ENCODE results near the gene RFWD3.
"Not testable (repeated sequence)": the region's sequence is repeated elsewhere in the genome, so short reads cannot be mapped to it uniquely, and the experiment has no call there.

The RFWD3 gene

DNA sequence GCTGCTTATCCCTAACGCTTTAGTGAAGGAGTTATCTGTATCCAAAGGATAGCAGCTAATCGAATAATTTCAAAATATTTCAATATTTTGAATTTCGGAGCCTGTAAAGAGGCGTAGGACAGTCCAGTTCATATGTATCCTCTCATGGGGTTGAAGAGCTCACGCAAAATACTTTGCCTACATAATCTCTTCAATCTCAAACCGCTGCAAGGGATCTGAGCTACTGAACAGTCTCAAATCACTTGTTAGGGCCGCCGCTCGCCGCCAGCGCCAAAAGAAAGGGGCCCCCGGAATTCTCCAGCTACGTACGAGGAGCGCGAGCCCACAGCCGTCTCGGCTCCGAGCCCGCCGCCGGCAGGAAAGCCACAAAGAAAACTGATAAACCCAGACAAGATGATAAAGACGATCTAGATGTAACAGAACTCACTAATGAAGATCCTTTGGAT, 601 bp upstream of the RFWD3 start:
- no peak for DNase-seq (ENCODE audit: low read depth, low spot score)

DNA sequence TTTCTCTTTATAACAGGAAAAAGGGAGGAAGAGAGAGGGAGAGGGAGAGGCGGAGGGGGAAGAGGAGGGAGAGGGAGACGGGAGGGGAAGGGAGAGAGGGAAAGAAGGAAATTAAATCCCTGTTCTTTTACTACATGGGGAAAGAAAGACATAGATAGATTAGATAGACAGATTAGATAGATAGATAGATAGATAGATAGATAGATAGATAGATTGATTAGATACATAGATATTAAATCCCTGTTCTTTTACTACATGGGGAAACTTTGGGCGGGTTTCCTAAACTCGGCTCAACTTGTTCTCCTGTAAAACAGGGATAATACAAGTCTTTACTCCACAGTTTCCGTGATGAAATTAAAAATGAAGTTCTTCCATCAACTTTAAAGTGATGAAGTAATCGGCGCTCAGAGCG, 661 bp downstream of the RFWD3 start:
- no peak for DNase-seq (ENCODE audit: low read depth, low spot score)

DNA sequence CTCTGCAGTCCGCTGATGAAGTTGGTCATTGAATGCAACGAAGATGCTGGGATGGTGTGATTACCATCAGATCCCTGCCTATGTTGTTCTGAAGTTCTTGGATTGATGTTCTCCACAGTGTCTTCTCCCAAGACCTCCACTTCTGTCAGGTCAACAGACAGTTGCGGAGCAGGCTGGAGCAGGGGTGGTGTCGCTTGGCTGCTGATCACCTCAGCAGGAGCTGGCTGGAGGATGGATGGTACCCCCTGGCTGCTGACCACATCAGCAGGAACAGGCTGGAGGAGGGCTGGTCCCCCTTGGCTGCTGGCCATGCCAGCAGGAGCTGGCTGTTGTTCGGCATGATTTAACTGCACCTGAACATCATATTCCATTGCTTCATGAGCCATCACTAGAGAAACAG, 5.6 kb downstream of the RFWD3 start:
- DNase-seq (ENCODE audit: low read depth, low spot score), result no peak

DNA sequence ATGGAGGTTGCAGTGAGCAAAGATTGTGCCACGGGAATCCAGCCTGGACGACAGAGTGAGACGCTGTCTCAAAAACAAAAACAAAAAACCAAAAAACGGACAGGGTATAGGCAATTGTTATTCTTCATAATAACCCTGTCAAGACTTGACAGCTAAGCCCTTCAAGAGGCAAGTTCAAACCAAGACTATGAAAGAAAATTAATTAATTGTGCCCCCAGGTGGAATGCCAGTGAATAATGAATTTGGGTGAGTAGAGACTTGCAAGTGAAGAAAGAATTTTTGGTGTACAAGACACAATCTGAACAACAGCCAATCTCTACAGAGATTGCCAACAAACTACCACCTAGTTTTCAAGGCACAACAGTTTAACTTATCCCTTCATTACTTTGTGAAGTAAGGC, 6.3 kb downstream of the RFWD3 start:
- no peak for DNase-seq (ENCODE audit: low read depth, low spot score)

DNA sequence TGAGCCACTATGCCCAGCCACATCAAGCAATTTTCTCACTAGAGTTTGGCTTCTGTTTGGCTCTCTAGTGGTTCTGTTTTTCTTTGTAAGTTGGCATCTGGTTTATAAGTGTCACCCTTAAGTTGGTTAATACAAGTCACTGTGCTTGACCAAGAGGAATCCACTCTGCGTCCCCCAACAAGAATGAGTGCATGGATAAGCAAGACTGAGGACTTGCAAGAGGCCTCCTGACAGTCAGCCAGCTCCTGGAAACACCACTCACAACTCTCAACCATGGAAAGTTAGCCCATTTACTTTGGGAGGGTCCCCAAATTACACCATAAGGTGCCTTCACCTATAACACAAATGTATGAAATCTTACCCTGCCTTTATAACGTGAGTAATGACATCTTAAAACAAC, 7.6 kb downstream of the RFWD3 start:
- DNase-seq (ENCODE audit: low read depth, low spot score), result no peak

DNA sequence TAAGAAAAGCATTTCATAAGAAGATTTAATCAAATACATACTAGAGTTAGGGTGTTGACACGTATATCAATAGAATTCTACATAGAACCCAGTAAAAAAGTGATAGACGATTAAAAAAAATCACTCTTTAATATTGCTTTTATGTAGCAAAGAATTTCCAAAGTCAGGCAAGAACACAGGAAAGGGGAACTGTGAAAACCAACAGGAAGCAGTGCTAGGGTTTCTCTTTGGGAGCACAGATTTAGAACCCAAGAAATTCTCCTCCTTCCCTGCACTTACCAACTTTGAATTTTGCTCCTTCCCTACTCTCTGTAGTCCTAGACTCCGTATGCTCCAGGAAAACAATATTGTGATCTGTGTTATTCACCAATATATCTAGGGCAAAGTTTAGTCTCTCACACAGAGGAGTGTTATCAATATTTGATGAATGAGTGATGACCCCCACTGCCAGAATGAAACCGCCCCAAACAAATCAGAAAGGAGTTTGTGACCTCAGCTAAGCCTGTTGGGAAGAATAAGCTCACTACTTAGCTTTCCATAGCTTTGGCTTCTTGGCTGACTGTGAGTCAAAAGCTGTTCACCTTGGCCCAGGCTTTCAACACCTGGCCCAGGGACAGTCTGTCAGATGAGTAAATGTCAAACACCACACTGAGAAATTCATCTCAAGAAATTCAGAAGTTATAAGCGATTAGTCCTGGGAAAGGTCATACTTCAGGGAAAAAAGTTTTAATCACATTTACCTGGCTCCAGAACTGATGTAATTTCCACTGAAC, 8.6 kb downstream of the RFWD3 start:
- DNase-seq (ENCODE audit: low read depth, low spot score), result no peak

DNA sequence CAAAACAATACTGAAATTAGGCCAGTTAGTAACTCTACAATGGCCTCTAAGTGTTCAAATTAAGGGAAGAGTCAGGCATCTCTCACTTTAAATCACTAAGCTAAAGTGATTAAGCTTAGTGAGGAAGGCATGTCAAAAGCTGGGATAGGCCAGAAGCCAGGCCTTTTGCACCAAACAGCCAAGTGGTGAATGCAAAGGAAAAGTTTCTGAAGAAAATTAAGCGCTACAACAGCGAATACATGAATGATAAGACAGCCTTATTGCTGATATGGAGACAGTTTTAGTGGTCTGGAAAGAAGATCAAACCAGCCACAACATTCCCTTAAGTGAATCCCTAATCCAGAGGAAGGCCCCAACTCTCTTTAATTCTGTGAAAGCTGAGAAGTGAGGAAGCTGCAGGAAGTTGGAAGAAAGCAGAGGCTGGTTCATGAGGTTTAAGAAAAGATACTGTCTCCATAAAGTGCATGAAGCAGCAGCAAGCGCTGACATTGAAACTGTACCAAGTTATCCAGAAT, 12.1 kb downstream of the RFWD3 start:
- no peak for DNase-seq (ENCODE audit: low read depth, low spot score)

DNA sequence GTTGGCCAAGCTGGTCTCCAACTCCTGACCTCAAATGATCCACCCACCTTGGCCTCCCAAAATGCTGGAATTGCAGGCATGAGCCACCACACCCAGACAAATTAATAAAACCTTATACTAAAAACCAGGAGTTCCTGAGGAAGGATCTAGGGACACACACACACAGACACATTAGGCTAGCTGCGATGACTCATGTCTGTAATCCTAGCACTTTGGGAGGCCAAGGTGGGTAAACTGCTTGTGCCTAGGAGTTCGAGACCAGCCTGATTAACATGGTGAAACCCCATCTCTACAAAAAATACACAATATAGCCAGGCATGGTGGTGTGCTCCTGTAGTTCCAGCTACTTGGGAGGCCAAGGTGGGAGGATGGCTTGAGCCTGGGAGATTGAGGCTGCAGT, 13.8 kb downstream of the RFWD3 start:
- DNase-seq (ENCODE audit: low read depth, low spot score), result not testable (repeated sequence)

DNA sequence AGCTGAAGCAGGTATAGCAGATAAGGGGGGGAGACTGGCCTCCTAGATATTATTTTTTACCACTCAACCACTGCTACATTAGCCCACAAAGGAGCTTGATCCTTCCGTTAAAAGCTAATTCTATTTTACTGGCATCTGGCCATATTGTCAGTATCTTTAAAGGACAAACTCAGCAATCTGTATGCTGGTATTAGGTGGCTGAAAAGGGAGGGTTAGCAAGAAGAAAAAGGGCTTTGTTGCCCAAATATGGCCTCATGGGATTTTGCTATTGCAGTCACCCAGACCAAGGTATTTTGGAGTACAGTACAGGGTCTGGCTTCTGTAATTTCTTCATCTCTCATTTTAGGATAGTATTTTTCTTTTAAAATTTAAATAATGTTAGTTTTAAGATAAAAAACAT, 14.4 kb downstream of the RFWD3 start:
- DNase-seq (ENCODE audit: low read depth, low spot score), result no peak

DNA sequence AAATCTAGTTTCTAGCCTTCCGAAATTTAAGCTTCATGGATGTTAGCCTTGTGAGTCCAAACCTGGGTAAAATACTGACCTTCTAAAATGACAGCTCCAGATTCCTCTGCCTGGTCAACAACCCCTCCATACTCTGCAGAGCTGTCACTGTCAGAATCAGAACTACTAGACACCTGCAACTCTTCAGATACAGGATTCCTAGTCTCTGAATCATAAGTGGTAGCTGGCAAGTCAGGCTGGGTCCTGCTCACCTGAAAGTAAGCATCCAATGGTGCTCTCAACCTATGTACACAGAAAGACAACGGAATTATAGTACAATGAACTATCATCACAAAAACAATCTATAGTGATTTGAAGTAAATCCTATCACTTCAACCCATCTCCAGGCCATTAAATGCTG, 14.8 kb downstream of the RFWD3 start:
- no peak for DNase-seq (ENCODE audit: low read depth, low spot score)

DNA sequence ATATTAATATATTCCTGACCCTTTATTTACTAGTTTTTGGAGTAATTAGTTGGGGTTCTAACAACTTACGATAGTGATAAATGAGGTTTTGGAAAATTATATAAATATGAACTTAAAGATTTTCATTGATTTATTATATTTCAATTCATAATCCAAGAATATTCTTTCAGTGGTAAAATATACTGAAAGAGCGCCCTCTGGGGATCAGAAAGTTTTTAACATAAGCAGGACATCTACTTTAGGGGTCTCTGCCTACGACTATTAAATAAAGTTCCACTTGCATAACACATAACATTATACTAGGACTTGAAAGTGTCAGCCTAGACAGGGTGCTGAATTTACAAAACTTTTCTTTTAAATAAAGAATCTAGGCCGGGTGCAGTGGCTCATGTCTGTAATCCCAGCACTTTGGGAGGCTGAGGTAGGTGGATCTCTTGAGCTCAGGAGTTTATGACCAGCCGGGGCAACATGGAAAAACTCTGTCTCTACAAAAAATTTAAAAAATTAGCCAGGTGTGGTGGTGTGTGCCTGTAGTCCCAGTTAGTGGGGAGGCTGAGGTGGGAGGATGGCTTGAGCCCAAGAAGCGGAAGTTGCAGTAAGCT, 15.6 kb downstream of the RFWD3 start:
- DNase-seq (ENCODE audit: low read depth, low spot score), result no peak

DNA sequence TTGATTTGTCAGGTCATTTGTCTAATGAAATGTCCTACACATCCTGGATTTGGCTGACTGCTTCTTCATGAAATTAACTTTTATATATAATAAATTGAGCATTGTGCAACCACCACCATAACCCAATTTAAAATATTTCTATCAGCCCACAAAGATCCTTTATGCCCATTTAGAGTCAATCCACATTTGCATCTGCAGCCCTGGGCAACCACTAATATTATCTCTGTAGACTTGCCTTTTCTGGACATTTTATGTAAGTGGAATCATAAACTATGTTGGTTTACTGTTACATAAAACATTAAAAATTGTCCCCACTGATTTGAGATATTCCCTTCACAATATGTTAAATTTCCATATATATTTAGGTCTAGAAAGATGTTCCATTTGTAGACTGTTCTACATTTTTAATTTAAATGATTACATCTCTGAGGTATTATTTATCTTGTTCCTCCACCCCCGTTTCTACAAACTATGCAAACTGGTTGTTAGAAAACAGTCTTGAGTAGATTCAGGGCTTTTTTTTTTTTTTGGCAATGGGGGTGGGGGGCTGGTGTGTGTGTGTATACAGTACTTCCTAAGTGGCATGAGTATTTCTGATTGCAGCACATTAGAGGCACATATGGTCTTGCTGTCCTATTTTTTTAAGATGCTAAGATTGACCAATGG, 16.7 kb downstream of the RFWD3 start:
- no peak for DNase-seq (ENCODE audit: low read depth, low spot score)

DNA sequence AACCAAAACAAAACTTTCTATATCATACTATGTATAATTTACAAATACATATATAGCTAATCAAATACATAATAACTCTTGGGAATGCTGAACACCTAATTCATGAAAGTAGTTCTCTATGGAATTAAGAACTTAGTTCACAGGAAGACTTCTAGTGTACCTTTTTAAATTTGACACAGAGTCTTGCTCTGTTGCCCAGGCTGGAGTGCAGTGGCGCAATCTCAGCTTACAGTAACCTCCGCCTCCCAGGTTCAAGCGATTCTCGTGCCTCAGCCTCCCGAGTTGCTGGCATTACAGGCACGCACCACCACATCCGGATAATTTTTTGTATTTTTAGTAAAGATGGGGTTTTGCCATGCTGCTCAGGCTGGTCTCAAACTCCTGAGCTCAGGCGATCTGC, 24.7 kb downstream of the RFWD3 start:
- DNase-seq (ENCODE audit: low read depth, low spot score), result no peak

DNA sequence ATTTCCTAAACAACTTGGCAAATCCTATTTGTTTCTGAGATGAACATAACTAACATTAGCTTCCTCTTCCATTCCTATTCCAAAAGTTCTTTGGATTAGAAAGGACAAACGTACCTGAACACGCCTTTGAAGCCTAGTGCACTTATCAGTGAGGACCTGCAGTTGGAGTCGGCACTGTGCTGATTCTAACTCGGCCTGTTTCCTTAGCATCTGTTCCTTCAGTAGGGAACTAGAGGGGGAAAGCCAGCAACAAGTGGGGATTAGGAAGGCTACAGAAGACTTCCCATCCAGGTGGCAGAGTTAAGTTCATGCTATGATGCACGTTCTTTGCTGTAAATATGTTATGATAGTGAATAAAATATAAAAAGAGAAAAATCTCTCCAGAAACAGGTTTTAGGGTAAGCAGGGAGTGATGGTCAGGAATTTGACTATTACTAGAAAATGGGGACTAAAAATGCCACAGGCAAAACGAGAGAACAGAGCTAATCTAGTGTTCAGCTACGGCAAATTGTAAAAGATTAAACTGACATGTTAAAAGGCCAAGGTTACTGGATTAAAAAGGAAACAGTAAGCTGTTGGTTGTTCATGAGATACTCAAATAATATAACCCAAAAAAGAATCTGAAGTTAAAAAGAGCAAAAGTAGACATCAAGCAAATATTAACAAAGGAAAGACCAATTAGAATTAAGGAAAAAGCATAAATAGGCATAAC, 28.8 kb downstream of the RFWD3 start:
- DNase-seq (ENCODE audit: low read depth, low spot score), result no peak

DNA sequence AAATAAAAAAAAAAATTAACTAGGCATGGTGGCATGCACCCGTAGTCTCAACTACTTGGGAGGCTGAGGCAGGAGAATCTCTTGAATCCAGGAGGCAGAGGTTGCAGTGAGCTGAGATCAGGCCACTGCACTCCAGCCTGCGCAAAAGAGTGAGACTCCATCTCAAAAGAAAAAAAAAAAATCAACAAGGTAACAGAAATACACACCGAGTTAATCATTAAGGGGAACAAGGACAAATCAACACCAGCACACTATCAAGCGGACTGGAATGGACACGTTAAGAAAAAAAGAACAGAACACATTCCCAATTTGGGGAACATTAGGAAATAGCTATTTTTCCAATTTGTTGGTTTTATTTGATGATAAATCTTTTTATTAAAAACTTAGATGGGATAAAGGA, 31.4 kb downstream of the RFWD3 start:
- no peak for DNase-seq (ENCODE audit: low read depth, low spot score)

DNA sequence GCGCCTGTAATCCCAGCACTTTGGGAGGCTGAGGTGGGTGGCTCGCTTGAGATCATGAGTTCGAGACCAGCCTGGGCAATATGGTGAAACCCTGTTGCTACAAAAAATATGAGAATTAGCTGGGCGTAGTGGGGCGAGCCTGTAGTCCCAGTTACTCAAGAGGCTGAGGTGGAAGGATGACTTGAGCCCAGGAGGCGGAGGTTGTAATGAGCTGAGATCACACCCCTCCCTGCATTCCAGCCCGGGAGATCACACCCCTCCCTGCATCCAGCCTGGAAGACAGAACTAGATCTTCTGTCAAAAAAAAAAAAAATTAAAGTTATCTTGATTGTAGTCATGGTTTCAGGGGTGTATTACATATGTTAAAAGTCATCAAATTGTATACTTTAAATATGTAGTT, 33.0 kb downstream of the RFWD3 start:
- DNase-seq (ENCODE audit: low read depth, low spot score), result no peak

DNA sequence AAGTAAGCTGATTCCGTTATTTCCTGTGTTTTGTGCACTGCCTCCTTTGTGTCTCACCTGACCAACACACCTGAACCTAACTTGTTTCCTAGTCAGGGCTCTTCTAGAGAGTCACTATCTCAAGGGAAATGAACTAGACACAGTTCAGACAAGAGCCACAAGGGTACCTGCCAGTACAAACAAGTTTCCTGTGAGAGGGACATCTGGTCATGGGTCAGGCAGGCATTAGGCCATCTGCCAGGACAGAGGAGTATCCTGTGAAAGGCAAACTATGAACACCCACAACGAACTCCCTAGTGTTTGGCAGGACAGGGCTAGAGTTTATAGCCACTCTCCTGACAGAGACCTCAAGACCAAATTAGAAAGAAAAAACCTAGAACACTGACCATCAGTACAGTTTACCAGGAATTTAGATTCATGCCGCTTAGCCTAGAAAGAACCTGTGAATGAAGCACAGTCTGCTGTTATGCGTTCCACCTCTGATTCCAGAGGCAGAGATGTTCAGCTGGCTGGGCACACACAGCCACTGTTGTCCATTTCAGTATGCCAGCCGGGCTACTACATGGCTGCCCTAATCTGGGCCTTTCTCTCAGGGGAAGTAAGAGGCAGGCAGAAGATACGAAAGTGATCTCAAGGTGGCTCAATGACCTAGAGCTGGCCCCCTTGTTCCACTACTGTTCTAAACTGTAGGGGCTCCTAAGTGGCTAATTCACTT, 39.0 kb downstream of the RFWD3 start:
- no peak for DNase-seq (ENCODE audit: low read depth, low spot score)

DNA sequence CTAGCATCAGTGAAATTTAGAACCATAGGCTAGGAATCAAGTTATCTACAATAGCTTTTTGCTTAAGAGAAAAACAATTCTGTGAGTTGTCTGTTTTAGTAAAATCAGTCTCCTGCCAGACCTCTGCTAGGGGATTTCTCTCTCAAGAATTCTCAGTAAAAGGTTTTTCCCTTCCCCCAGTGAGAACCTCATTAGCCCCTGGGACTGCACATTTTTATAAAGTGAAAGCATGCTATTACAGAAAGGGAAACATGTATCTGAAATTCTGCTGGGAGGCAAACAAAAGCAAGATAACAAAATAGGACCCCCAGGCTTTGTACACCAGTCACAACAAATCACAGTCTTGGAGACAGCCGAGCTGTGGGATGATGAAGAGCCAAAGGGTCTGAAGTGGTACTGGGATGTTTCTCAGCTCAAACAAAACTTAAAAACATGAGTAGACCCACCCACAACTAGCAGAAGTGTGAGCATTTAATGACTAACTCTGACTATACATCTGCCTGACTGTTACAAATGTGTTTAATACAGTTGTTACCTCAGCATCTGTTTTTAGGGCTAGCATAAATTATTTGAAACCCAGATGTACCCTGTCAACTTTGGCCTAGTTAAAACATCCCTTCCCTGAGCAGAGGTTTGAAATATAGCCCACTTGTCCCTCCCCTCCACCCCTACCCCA, 39.8 kb downstream of the RFWD3 start:
- DNase-seq (ENCODE audit: low read depth, low spot score), result no peak

DNA sequence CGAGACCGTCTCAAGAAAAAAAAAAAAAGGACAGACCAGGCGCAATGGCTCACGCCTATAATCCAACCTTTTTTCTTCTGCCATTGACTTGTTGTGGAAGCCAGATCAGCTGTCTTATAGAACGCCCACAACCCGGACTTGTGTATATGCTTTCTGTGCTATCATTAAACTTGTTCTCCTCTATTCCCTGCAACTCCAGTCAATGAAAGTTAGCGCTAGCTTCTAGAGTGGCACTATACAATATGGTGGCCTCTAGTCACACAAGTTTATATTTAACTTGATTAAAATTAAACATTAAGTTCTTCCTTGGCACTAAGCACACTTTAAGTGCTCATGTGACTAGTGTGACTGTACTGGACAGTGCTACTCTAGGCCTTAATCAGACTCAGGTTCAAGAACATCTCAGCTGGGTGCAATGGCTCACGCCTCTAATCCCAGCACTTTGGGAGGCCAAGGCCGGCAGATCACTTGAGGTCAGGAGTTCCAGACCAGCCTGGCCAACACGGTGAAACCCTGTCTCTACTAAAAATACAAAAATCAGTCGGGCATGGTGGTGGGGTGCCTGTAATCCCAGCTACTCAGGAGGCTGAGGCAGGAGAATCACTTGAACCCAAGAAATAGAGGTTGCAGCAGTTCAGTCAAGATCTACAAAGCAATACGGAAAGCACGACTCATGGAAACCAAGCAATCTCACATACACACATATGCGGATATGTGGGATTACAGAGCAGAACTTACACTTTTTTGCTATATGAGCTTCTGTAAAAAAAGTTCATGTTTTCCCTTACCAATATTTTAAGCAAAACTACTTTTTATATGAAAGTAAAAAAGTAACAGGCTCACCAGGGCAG, 41.0 kb downstream of the RFWD3 start:
- DNase-seq (ENCODE audit: low read depth, low spot score), result no peak

DNA sequence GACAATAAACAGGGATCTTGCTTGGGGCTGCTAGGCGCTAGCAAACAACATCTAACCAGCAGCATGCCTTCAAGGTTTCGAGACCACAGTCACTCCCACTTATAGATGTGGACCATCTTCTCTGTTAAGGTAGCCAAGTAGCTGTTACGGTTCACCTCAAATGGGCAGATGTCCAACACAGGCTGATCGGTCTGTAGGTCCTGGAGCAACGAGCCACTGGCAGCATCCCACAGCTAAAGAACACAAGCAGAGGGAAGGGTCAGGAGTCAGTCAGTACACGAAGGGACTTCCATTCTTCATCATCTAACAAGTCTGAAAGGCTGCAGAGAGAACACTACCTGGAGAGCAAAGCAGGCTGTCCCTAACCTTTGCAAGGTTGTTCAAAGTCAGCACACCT, 42.8 kb downstream of the RFWD3 start:
- DNase-seq (ENCODE audit: low read depth, low spot score), result no peak
